Sigmoid colon (tissue), 4 donors: Measurements from ENCODE around the gene PARP14.

Experiments
- EP300 ChIP-seq, 4 donors: sonication (generic); formaldehyde crosslinking; IDR thresholded peaks; one replicate each; pipeline ENCODE4 v1.6.1; 2017; ENCODE audit warnings: antibody characterized with exemption in 4 of 4
- POLR2AphosphoS5 ChIP-seq, 4 donors: sonication (generic); formaldehyde crosslinking; IDR thresholded peaks; one replicate each; pipeline ENCODE4 v1.6.1; 2017; ENCODE audit warnings: antibody characterized with exemption in 4 of 4
- TF ChIP-seq, protein P1 (sequence below), 4 experiments: fragments of 450-650 bp in 3 of 4; fragments of 200-600 bp in 1 of 4; IDR thresholded peaks; one replicate each; pipeline ENCODE4 v1.5.1; 2016 to 2019; ENCODE audit warnings: antibody characterized with exemption in 4 of 4, mild to moderate bottlenecking in 3 of 4, moderate library complexity in 2 of 4

DNA sequence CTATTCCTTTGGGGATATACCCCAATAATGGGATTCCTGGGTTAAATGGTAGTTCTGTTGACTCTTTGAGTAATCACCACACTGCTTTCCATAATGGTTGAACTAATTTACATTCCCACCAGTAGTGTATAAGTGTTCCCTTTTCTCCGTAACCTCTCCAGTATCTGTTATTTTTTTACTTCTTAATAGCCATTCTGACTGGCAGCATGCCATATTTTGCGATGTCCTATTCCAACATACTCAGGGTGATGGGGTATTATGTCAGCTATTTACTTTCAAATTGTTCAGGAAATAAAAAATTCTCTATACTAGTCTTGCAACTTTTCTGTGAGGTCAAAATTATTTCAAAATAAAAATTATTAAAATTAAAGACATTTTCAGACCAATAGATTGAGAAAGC, 9.1 kb upstream of the PARP14 start:
- TF ChIP-seq, protein P1, sequence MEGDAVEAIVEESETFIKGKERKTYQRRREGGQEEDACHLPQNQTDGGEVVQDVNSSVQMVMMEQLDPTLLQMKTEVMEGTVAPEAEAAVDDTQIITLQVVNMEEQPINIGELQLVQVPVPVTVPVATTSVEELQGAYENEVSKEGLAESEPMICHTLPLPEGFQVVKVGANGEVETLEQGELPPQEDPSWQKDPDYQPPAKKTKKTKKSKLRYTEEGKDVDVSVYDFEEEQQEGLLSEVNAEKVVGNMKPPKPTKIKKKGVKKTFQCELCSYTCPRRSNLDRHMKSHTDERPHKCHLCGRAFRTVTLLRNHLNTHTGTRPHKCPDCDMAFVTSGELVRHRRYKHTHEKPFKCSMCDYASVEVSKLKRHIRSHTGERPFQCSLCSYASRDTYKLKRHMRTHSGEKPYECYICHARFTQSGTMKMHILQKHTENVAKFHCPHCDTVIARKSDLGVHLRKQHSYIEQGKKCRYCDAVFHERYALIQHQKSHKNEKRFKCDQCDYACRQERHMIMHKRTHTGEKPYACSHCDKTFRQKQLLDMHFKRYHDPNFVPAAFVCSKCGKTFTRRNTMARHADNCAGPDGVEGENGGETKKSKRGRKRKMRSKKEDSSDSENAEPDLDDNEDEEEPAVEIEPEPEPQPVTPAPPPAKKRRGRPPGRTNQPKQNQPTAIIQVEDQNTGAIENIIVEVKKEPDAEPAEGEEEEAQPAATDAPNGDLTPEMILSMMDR (IDR thresholded peaks at IDR 0.05) = no peak
- no peak for TF ChIP-seq EP300 (IDR thresholded peaks at IDR 0.05)
- no peak for TF ChIP-seq POLR2AphosphoS5 (IDR thresholded peaks at IDR 0.05)
